H4 (cell line): Measurements from ENCODE around the gene NUDT15. TPM values are rescaled to one million over a fixed set of nuclear protein-coding genes. Genes with fewer than 3 reads are reported as not detected.
A peak's percentile ranks its signal among the peaks of the same experiment; 100 is the strongest.
"Not testable (repeated sequence)": the region's sequence is repeated elsewhere in the genome, so short reads cannot be mapped to it uniquely, and the experiment has no call there.

Experiments used
- DNase-seq: peaks from one replicate; pipeline ENCODE4 v3.0.0-alpha.2; 2015; ENCODE audit warnings: low spot score
- total RNA-seq: library from RNA; depleted of rRNA; stranded (reverse); fragments of >200 nt; shearing (Covaris generic); gene quantifications from 2 replicates; pipeline ENCODE4 v1.2.3, GENCODE V29; 2014; rRNA removed

Gene NUDT15
- total RNA-seq: 19.7 and 27.3 TPM in 2 replicates

GRCh38 chr13:48037346-48038173 is at the start of gene NUDT15:
Gene NUDT15 (plus strand): TSS chr13:48037726. CDS start chr13:48037747, 21 bp downstream.
- DNase-seq: peak; percentile 93

- no peak for DNase-seq
Observed at GRCh38 chr13:47990427-47990826, 47.1 kb upstream of the NUDT15 start.

GRCh38 chr13:47990920-47991466 is 46.5 kb upstream of the NUDT15 start:
- no peak for DNase-seq

- DNase-seq: no peak
Observed at GRCh38 chr13:47991859-47992258, 45.7 kb upstream of the NUDT15 start.

GRCh38 chr13:47997384-47997783 is 40.1 kb upstream of the NUDT15 start:
- no peak for DNase-seq

GRCh38 chr13:47999973-48000372 is 37.6 kb upstream of the NUDT15 start:
- DNase-seq: no peak

- no peak for DNase-seq
Observed at GRCh38 chr13:48000559-48001113, 36.9 kb upstream of the NUDT15 start.

GRCh38 chr13:48001114-48001881 is 36.2 kb upstream of the NUDT15 start, which contains the start of gene SUCLA2:
Gene SUCLA2 (minus strand): TSS chr13:48001273. CDS start chr13:48001269, 4 bp downstream.
- peak; percentile 72 for DNase-seq

- DNase-seq: not testable (repeated sequence)
Observed at GRCh38 chr13:48001999-48002398, 35.5 kb upstream of the NUDT15 start.

GRCh38 chr13:48004201-48004600 is 33.3 kb upstream of the NUDT15 start:
- DNase-seq: no peak

GRCh38 chr13:48006396-48006795 is 31.1 kb upstream of the NUDT15 start:
- no peak for DNase-seq

- peak; percentile 61 for DNase-seq
Observed at GRCh38 chr13:48009284-48009683, 28.2 kb upstream of the NUDT15 start.

GRCh38 chr13:48010698-48011097 is 26.8 kb upstream of the NUDT15 start:
- no peak for DNase-seq

GRCh38 chr13:48012668-48013067 is 24.9 kb upstream of the NUDT15 start:
- DNase-seq: no peak

GRCh38 chr13:48014359-48014758 is 23.2 kb upstream of the NUDT15 start:
- no peak for DNase-seq

GRCh38 chr13:48018637-48019036 is 18.9 kb upstream of the NUDT15 start:
- no peak for DNase-seq

GRCh38 chr13:48019796-48020195 is 17.7 kb upstream of the NUDT15 start:
- no peak for DNase-seq

GRCh38 chr13:48028066-48028465 is 9.5 kb upstream of the NUDT15 start:
- no peak for DNase-seq

GRCh38 chr13:48029859-48030258 is 7.7 kb upstream of the NUDT15 start:
- DNase-seq: no peak

- no peak for DNase-seq
Observed at GRCh38 chr13:48038761-48039160, 1.2 kb downstream of the NUDT15 start.

GRCh38 chr13:48040049-48040448 is 2.5 kb downstream of the NUDT15 start:
- DNase-seq: no peak

- no peak for DNase-seq
Observed at GRCh38 chr13:48040896-48041295, 3.4 kb downstream of the NUDT15 start.
